SK-N-SH treated with all-trans-retinoic acid at 6 μM for 48 hours (cell line): ENCODE data around the gene ABI2.

Experiments used
- ARNTL ChIP-seq: fragments of 450-650 bp; formaldehyde crosslinking; IDR thresholded peaks from 2 replicates; pipeline ENCODE4 v1.5.0; 2020; ENCODE audit warnings: low read depth, mild to moderate bottlenecking, moderate library complexity, borderline replicate concordance
- ZNF565 ChIP-seq: fragments of 450-650 bp; formaldehyde crosslinking; conservative IDR thresholded peaks from 2 replicates; pipeline ENCODE4 v1.5.0; 2020; ENCODE audit warnings: low read depth, mild to moderate bottlenecking, moderate library complexity
- TF ChIP-seq, protein P1 (sequence below): fragments of 250-450 bp; sonication (Bioruptor Pico); IDR thresholded peaks from 2 replicates; pipeline ENCODE4 v1.5.0; 2020; ENCODE audit warnings: mild to moderate bottlenecking, moderate library complexity
- TF ChIP-seq, protein P2 (sequence below): fragments of 250-450 bp; sonication (Bioruptor Pico); IDR thresholded peaks from 2 replicates; pipeline ENCODE4 v1.8.0; 2021; ENCODE audit warnings: low read depth, mild to moderate bottlenecking, moderate library complexity, borderline replicate concordance

DNA sequence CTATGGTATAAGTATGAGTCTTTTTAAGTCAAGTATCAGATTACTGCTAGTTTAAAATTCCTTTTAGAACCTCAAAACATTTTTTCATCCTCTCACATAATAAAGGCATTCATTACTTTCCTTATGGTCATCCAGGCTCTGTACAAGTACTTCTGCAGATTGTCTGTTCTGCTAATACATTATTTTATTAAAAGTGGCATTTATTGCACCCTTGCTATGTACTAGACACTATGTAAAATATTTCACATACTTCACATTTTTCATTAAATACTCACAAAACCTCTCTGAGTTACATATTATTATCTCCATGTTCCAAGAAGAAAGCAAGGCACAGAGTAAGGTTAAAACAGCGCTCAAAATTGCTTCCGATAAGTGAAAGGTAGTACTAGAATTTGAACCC lies 122.8 kb downstream of the ABI2 start:
- no peak for TF ChIP-seq ZNF565
- TF ChIP-seq, protein P1, sequence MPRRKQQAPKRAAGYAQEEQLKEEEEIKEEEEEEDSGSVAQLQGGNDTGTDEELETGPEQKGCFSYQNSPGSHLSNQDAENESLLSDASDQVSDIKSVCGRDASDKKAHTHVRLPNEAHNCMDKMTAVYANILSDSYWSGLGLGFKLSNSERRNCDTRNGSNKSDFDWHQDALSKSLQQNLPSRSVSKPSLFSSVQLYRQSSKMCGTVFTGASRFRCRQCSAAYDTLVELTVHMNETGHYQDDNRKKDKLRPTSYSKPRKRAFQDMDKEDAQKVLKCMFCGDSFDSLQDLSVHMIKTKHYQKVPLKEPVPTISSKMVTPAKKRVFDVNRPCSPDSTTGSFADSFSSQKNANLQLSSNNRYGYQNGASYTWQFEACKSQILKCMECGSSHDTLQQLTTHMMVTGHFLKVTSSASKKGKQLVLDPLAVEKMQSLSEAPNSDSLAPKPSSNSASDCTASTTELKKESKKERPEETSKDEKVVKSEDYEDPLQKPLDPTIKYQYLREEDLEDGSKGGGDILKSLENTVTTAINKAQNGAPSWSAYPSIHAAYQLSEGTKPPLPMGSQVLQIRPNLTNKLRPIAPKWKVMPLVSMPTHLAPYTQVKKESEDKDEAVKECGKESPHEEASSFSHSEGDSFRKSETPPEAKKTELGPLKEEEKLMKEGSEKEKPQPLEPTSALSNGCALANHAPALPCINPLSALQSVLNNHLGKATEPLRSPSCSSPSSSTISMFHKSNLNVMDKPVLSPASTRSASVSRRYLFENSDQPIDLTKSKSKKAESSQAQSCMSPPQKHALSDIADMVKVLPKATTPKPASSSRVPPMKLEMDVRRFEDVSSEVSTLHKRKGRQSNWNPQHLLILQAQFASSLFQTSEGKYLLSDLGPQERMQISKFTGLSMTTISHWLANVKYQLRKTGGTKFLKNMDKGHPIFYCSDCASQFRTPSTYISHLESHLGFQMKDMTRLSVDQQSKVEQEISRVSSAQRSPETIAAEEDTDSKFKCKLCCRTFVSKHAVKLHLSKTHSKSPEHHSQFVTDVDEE = no peak
- TF ChIP-seq, protein P2, sequence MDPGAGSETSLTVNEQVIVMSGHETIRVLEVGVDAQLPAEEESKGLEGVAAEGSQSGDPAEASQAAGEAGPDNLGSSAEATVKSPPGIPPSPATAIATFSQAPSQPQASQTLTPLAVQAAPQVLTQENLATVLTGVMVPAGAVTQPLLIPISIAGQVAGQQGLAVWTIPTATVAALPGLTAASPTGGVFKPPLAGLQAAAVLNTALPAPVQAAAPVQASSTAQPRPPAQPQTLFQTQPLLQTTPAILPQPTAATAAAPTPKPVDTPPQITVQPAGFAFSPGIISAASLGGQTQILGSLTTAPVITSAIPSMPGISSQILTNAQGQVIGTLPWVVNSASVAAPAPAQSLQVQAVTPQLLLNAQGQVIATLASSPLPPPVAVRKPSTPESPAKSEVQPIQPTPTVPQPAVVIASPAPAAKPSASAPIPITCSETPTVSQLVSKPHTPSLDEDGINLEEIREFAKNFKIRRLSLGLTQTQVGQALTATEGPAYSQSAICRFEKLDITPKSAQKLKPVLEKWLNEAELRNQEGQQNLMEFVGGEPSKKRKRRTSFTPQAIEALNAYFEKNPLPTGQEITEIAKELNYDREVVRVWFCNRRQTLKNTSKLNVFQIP (CRISPR knock-in tag) = no peak
- no peak for TF ChIP-seq ARNTL
